Skeletal muscle cell (primary cell): ENCODE results near the gene HEXD.
"Not testable (repeated sequence)": the region's sequence is repeated elsewhere in the genome, so short reads cannot be mapped to it uniquely, and the experiment has no call there.

ENCODE experiments used
- DNase-seq: peaks from one replicate; pipeline ENCODE4 v3.0.0-alpha.2; 2010; ENCODE audit warnings: low read depth
- H3K4me3 ChIP-seq: 2 replicates; pipeline ENCODE4 v1.5.1; 2011; ENCODE audit warnings: low read depth, mild to moderate bottlenecking, control low read depth, low read length, moderate library complexity

HEXD gene

GRCh38 chr17:82411396-82412053 is 6.6 kb upstream of the HEXD start:
- no peak for DNase-seq
- H3K4me3 ChIP-seq, result no peak overlapping the region

GRCh38 chr17:82412081-82412480 is 6.1 kb upstream of the HEXD start:
- not testable (repeated sequence) for H3K4me3 ChIP-seq, DNase-seq

DNA sequence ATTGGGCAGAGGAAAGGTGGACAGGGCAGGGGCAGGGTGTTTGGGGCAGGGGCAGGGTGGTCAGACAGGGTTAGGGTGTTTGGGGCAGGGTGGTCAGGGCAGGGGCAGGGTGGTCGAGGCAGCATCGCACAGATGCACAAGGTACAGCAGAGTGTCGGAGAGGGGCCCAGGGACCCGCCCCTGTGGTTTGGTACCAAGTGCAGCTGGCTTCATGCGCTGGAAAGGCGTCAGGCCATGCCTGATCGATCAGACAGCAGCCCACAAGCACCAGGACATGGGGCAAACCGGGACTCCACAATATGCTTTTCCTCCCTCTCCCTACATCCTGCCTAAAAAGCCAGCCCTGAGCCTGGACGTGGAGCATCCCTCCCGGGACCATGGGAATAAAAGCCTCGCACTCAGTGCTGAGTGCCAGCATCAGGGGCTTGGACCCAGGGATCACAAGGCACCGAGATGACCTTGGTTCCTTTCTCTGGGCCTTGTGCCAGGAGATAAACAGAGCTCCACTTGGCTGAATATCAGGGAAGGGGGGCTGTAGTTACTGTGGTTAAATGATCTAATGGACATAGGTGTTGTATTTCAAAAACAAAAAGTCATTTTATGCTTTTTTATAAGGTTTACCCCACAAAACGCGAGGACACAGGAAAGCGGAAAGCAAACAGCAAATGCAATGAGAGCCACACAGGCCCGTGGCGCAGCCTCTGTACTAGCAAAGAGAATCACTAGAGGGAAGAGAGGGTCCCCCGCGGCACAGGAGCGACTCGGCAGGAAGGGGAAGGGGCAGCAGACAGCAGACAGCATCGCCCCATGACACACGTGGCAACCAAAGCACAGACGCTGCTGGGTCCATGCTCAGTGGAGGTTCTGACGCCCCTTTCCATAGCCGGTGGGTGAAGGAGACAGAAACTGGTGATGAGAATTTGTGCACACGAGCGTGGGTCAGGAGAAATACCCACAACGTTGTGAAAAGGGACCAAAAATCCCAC is 5.3 kb upstream of the HEXD start:
- no peak overlapping the region for H3K4me3 ChIP-seq
- DNase-seq, result no peak

GRCh38 chr17:82414548-82415281 is 3.4 kb upstream of the HEXD start:
- H3K4me3 ChIP-seq, result no peak overlapping the region
- DNase-seq, result no peak

DNA sequence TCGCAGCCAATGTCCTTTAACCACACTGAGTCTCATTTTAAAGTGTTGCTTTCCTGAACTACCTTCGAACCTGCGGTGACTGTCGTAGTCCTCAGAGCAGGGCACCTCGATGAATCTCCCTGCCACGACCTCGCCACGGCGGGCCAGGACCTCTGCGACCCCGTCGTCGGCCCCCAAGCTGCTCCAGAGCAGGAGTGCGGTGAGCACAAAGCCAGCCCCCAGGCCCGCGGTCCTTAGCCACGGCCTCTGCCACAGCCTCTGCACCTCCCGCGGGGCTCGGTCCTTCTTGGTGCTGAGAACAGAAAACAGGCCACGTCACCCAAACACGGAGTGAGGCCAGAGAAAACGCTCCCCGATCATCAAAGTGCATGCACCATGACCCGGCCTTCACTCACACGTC is 2.8 kb upstream of the HEXD start:
- no peak overlapping the region for H3K4me3 ChIP-seq
- no peak for DNase-seq

DNA sequence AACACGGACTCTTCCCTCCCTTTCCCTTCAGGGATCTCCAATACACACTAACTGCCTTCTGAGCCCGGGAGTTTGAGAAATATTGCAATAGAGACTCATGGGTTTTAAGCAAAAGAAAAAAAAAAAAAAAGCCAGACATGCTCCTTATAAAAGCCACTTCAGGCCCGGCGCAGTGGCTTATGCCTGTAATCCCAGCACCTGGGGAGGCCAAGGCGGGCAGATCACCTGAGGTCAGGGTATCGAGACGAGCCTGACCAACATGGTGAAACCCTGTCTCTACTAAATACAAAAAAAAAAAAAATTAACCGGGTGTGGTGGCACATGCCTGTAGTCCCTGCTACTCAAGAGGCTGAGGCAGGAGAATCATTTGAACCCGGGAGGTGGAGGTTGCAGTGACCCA is 2.4 kb upstream of the HEXD start:
- no peak overlapping the region for H3K4me3 ChIP-seq
- DNase-seq, result no peak

DNA sequence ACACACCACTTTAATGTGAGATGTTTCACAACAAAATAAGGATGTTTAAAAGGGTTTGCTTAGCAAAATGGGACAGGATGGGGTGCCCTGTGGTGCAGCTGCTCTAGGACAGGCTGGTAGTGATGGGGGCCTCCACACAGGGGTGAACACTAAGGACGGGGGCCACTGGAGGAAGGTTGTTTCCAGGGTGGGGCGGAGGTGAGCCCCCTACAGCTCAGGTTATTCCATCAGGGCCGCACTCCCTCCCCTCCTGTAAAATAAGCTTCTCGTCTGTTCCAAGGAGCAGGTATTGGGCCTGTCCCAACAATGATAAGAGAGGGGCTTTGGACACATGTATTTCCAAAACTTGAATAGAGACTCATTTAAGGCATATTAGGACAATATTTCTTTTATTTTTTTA is 1.9 kb upstream of the HEXD start:
- H3K4me3 ChIP-seq, result no peak overlapping the region
- no peak for DNase-seq

GRCh38 chr17:82416771-82417170 is 1.4 kb upstream of the HEXD start:
- DNase-seq, result no peak
- no peak overlapping the region for H3K4me3 ChIP-seq

DNA sequence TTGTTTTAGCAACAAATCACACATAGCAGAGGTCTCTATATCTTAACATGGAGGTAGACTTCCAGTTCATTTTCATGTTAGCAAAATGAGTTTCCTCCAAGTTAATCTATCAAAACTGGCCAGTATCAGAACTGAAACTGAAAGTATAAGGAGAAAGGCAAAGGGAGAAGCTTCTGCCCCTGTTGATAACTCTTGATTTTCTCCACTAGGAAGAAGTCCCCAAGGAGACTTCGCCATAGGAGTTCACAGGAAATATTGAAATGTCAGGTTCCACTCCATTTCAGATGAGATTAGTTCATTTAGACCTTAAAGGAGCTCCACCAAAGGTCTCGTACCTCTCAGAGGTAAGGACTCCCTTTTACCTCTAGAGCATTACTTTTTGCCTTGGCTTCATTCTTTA is 1.4 kb downstream of the HEXD start:
- H3K4me3 ChIP-seq, result peak overlapping the region; percentile 81
- DNase-seq, result no peak

DNA sequence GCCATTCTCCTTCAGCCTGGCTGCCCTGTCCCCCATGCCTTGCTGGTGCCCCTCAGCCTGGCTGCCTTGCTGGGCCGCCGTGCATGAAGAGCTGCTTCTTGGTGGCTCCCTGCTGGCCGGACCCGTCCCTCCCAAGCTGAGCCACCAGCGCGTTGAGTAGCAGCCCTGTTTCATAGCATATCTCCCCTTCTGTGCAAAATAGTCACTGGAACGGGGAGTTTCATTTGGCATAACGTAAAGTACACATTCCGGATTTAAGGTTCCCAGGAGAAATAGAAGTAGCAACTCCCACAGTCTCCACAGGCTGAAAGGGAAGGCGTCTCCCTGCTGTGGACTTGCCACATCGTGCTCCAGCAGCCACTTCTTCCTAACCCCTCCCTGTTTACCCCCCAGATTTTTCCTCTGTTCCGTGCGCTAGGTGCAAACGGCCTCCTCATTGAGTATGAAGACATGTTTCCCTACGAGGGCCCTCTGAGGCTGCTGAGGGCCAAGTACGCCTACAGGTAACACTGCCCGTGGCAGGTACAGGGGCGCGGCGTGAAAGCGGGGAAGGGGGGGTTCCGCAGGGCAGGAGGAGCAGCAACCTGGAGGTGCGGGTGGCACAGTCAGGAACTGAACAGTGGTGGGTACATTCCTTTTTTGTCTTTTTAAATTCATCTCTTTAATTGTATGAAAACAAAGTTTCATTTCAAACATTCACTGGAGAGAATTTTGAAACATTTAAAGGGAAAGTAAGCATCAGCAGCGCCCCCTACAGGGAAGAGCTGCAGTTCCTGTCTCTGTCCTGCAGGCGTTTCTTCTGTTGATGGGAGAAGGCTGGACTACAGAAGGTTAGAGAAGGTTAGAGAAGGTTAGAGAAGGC is 6.1 kb downstream of the HEXD start:
- DNase-seq, result no peak
- H3K4me3 ChIP-seq, result no peak overlapping the region

DNA sequence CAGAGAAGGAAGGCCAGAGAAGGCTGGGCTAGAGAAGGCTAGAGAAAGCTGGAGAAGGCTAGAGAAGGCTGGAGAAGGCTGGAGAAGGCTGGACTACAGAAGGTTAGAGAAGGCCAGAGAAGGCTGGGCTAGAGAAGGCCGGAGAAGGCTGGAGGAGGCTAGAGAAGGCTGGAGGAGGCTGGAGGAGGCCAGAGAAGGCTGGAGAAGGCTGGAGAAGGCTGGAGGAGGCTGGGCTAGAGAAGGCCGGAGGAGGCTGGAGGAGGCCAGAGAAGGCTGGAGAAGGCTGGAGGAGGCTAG is 6.7 kb downstream of the HEXD start:
- no peak for DNase-seq
- H3K4me3 ChIP-seq, result no peak overlapping the region

GRCh38 chr17:82428546-82428945 is 10.4 kb downstream of the HEXD start:
- no peak for DNase-seq
- no peak overlapping the region for H3K4me3 ChIP-seq

DNA sequence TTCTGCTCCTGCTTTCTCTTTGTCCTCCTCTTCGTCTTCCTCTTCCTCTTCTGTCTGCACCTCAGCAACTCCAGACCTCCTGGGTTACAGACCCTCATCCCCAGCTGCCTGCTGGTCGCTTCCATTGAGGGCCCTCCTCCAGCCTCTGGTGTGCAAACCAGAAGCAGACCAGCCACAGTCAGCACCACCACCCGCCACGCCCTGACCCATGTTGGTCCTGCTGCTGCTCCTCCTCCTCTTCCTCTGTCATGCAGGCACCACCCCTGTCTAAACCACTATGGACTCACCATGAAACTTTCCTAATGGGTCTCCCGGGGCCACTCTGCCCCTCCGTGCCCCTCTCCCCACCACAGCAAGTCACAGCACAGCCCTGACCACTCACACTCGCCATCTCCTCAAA is 11.7 kb downstream of the HEXD start:
- no peak overlapping the region for H3K4me3 ChIP-seq
- no peak for DNase-seq

DNA sequence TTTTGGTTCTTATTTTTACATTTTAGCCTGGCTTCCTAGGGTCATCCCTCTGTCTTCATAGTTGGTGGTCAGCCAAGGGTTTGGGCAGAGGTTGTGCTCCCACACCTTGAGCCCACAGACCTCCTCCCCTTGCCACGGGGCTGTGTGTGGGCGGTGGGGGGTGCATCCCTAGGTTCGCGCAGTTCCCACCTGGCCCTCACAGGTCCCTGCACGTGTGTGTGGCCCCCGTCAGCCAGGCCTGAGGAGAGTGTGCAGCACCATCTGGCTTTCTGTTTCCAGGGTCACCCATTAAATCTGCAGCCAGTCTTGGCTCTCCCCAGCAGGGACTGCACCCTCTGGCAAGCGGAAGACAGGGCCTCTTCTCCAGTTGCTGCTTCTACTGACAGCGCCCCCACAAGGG is 13.9 kb downstream of the HEXD start:
- H3K4me3 ChIP-seq, result no peak overlapping the region
- DNase-seq, result no peak

DNA sequence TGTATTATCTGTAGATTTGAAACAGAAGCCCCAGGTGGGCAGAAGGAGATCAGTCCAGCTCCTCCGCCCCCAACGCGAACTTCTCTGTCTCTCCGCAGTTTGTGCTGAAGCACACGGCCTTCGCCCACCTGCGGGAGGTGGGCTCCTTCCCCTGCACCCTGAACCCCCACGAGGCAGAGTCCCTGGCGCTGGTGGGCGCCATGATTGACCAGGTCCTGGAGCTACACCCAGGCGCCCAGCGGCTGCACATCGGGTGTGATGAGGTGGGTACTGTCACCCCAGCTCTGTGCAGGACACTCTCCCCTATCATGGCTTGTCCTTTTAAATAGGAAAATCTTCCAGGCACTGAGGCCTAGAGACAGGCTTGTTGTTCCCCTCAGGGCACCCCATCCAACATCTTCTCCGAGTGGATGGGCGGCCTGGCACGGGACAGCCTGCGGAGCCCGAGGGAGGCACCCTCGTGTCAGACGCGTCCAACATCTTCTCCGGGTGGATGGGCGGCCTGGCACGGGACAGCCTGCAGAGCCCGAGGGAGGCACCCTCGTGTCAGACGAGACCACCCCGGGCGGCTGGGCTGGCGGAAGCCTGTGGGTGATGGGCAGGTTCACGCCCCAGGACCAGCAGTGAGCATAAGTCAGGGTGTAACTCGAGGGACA is 15.5 kb downstream of the HEXD start:
- H3K4me3 ChIP-seq, result no peak overlapping the region
- DNase-seq, result no peak

DNA sequence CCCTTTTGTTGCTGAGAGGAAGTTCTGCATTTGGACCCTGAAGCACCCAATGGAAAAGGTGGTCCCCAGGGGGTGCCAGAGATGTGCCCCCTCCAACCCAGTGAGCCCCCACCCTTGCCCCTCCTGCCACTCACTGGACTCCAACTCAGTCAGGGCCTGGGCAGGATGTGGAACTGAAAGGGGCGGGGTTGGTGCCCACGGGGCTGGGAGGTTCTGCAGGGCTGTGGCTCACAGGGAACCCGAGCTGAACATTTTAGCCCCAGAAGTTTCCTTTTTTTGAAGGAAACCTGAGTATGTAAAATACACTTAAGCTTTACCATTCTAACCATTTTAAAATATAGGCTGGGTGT is 16.0 kb downstream of the HEXD start:
- no peak overlapping the region for H3K4me3 ChIP-seq
- DNase-seq, result no peak

- no peak for DNase-seq
- H3K4me3 ChIP-seq, result no peak overlapping the region
Measured at GRCh38 chr17:82435103-82435502, 17.0 kb downstream of the HEXD start.

- no peak for DNase-seq
- no peak overlapping the region for H3K4me3 ChIP-seq
Measured at GRCh38 chr17:82435601-82436583, 17.7 kb downstream of the HEXD start.
